ENCODE measurements around the gene KCNK15.
"Not testable (repeated sequence)": the region's sequence is repeated elsewhere in the genome, so short reads cannot be mapped to it uniquely, and the experiment has no call there.

KCNK15 gene

DNA sequence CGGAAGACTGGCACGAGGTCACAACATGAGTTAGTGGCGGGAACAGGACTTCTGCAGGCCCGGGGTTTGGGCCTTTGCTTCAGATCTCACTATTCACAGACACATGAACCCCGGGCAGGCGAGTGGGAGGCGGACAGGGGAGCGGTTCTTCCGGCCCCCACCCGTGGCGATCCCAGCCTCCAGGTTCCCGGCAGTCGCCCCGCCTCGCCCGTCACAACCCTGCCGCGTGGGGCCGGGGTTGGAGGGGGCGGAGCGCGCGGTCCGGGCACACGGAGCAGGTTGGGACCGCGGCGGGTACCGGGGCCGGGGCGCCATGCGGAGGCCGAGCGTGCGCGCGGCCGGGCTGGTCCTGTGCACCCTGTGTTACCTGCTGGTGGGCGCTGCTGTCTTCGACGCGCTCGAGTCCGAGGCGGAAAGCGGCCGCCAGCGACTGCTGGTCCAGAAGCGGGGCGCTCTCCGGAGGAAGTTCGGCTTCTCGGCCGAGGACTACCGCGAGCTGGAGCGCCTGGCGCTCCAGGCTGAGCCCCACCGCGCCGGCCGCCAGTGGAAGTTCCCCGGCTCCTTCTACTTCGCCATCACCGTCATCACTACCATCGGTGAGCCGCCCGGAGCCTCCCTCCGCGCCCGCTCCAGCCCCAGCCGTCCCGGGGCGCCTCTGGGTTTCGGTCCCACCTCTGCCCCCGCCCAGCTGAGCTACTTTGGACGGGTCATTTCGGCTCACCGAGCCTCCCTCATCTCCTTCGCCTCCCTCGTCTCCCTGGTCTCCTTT is at the start of gene KCNK15:
Gene KCNK15 (plus strand): TSS at position 268 of the 769 bp plus-strand sequence. CDS start 46 bp downstream, at position 314.
- DNase-seq (ENCODE audit: low read depth) = no peak

DNA sequence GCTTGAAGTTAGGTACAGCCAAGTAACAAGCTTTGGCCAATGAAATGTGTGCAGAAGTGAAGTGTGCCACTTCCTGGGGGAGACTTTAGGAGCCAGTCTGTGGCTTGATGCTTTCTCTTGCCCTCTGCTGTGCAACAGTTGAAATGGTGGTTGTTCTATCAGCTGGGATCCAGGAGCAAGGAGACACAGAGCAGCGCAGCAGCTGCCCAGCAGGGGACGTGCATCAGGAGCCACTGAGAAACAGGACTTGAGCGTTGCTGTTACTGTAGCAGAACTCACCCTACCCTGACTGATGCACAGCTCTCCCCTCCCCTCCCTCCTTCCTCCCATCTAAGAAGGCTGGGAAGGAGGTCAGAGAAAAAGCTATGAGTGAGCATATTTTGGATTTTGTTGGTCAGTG is 49.4 kb upstream of the KCNK15 start:
- DNase-seq (ENCODE audit: low read depth) = no peak

DNA sequence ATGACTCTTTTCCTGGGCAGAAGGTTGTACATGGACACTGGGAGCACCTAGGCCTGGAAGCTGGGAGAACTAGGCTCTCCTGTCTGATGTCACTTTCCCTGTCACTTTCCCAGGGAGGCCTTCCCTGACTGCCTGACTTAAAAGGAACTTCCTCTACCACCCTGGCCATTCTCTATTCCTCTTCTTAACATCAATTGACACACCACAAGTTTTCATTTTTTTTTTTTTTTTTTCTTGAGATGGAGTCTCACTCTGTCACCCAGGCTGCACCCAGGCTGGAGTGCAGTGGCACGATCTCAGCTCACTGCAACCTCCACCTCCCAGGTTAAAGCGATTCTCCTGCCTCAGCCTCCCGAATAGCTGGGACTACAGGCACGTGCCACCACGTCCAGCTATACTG is 48.6 kb upstream of the KCNK15 start:
- not testable (repeated sequence) for DNase-seq (ENCODE audit: low read depth)

DNA sequence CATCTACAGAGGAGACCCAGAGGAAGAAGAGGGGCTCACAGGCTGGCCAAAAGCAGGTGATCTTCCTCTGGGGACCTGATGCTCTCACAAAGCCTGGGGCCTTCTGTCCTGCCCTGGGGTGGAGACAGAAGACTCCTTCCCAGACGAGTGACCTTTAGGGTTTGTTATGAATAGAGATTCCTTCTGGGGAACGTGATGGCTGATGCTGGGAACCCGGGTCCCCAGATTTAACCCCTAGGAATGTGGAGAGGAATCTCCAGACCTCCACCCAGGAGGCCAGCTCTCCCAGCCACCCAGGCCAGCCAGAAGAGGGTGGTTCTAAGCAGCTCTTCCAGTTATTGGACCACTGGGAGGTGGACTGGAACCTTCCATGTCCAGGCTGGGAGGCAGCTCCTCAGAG is 47.3 kb upstream of the KCNK15 start:
- DNase-seq (ENCODE audit: low read depth) = no peak

DNA sequence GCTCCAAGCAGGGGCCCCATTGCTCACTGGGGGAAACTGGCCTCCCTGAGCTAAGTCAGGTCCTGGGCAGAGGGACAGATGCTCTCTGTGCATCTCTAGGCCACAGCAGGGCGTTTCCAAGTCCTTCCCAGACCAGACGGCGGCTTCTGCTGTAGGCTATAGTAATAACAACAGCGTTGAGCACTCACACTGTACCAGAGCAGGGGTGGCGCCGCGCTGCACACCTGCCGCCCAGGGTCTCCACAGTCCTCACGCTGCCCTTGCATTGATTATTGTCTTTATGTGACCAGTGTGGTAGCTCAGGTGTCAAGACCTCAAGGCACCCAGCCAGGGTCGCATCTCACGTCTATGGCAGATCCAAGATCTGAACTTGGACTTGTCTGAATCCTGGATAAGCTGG is 45.4 kb upstream of the KCNK15 start:
- no peak for DNase-seq (ENCODE audit: low read depth)

DNA sequence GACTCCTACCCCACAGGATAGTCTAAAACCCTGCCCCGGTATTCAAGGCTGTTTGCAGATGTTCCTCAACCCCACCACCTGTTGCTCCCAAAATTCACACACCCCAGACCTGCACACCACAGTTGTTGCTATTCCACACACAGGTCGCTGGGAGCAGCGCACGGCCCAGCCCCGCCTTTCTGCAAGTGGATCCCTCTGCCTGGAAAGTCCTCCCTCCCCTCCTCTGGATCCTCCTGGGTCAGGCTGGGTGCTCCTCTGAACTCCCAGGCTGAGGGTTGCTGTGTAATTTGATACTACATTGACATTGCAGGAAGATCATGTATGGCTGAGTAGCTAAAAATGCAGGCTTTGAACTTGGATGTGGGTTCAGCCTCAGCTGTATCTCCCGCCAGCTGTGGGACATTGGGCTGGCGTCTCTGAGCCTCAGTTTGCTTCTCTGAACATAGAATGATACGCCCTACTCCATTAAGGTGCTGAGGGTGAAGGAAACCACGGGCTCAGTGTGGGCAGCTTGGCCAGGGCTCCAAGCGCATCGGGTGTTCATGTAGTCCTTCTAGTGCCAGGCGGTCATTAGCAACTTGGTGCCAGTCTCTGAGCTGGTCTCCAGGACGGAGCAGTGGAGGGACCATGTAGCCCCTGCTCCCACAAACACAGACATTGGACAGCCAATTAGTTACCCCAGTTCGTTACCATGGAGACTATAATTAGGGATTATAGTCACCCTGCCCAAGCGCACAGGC is 44.4 kb upstream of the KCNK15 start:
- DNase-seq (ENCODE audit: low read depth) = peak; percentile 58

DNA sequence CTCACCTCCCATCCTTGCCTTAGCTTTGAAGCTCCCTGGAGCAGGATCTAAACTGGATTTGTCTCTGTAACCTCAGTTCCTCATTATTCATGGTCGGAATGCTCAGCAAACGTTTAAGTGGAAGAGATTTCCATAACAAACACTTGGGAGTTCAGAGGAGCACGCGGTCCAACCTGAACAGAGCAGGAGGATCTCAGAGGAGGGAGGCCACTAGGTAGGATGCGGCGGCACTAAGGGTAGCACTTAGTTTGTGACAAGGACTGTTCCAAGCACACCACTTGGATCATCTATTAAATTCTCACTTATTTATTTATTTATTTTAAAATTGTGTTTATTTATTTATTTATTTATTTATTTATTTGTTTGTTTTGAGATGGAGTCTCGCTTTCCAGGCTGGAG is 43.8 kb upstream of the KCNK15 start:
- no peak for DNase-seq (ENCODE audit: low read depth)

DNA sequence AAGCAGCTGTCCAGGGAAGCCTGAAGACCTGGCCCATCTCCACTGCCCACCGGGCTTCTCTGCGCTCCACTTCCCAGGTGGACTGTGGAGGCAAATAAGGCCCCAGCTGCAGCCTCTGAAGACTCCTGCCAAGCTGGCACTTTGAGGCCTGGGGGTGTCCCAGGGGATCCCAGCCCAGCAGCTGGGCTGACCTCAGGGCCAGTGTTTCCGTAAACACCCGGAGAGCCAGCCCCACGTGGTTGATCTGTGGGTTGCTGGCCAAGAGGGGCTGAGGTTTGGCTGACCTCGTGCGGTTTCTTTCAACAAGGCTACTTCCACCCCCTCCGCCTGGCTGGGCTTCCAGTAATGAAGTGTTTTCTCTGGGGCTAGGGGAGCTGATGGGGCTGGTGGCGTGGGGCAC is 42.9 kb upstream of the KCNK15 start:
- DNase-seq (ENCODE audit: low read depth) = peak; percentile 93

DNA sequence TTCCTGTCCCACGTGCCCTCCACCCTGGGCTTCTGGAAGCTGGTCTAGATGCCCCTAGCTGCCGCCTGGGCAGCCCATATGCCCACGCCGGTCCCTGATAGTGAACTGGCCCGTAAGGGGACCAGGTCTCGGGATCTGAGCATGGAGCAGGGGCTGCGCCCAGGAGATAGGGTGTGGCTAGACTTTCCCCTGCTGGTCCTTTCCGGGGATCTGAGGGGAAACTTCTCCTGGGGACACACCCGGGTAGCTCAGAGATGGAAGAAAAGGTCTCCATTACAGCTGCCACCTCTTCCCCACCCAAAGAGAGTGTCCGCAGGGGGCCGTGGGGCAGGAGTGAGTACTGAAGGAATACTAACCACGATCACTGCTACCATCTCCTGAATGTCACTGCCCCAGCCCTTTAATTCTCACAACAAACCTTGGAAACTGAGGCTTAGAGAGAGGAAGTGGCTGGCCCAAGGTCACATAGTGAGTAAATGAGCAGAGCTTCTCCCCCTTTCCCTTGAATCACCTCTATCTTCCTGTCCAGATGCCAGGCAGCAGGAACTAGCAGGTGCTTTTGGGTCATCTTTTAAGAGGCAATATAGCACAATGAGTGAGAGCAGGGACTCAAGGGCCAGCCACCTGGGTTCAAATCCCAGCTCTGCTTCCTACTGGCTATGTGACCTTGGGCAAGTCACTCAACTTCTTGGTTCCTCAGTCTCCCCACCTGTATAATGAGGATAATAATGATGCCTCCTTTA is 42.3 kb upstream of the KCNK15 start:
- no peak for DNase-seq (ENCODE audit: low read depth)

DNA sequence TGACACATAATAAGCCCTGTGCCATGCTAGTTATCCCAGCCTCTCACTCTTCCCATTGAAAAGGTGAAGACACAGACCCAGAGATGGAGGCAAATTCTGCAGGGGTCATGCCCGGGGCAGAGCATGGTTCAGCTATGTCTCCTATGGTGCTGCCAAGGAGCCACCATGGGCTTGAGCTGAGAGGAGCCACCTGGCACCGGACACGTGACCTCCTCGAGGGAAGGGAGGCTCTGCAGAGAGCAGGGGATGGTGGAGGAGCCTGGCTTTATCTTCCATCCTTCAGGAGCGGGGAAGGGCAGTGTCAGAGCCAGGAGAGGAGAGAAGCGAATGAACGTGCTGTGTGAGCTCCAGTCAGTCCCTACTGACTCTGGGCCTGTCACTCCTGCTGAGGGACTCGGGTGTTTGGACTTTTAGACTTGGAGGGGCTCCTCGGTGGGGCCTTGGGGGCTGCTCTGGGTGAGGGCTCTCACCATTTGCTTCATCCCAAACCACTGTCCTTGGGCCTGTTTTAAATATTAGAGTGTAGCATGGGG is 41.6 kb upstream of the KCNK15 start:
- no peak for DNase-seq (ENCODE audit: low read depth)

DNA sequence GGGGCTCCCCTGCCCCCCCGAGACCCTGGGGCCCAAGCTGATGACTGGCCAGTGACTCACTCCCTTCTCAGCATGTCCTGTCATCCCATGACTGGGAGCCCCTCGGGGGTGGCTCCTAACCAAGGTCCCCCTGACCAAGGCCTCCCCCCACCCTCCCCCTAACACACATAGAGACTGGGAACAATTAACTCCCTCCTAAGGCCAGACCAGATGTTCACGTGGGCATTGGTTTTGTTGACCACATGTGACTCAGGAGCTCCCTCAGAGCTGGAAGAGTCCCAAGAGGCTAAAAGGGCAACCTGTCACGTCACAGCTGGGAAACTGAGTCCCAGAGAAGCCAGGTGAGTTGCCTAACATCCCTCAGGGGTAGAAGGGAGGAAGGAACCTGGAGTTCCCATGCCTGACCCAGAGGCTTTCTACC is 41.1 kb upstream of the KCNK15 start:
- DNase-seq (ENCODE audit: low read depth) = peak; percentile 70

DNA sequence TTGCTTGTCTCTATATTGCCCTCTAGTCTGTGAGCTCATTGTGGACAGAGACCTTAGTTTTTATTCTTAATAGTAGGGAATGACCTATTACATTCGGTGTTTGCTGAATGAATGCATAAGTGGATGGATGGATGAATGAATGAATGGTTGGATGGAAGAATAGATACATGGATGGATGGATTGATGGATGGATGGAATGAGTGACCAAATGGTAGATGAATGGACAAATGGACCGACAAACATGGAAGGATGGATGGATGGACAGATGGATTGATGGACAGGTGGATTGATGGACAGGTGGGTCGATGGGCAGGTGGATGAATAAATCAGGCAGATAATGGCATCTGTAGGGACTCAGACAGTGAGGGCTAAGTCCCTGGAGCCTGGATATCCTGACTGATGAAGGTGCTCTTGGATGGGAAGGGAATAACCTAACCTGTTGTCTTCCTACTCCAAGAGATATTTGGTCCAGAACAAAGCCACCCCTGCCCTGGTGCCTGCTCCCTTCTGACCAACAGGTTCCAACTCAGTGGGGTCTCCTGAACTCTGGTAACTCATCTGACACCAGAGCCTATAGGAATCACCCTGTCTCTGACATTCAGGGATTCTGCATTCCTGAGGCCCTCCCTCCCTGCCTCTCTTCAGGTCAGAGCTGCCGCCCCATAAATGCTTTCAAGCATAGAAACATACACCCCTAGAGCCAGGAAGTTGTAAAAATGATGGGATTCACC is 40.1 kb upstream of the KCNK15 start:
- DNase-seq (ENCODE audit: low read depth) = no peak

DNA sequence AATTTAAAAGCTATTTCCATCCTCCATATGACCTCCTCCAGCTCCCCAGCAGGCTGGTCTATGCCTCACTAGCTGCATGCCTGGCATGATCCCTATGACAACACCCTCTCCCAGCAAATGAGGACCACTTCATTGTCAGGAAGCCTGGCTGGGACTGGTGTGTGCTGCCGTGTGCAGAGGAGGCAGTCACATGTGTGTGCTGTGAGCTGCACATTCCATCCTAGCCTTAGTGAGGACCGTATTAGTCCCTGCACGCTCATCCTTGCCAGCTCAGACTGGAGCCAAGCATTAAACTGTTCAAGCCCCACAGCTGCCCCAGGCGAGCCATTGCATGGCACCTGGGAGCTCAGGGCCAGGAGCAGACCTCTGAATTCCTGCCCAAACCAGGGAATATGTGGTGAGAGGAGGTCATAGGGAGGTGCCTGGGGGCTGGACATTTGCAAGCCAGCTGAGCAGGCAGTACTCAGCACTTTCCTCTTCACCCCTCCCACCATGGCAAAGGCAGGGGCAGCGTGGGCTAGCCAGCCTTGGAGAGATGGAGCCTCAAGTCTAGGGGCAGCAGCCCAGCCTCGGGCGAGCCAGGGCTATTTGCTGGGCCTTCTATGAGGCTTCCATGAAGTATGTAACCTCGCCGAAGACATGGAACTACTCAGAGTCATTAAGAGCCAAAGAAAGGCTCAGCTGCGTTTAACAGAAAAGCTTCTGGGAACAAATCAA is 39.2 kb upstream of the KCNK15 start:
- no peak for DNase-seq (ENCODE audit: low read depth)

DNA sequence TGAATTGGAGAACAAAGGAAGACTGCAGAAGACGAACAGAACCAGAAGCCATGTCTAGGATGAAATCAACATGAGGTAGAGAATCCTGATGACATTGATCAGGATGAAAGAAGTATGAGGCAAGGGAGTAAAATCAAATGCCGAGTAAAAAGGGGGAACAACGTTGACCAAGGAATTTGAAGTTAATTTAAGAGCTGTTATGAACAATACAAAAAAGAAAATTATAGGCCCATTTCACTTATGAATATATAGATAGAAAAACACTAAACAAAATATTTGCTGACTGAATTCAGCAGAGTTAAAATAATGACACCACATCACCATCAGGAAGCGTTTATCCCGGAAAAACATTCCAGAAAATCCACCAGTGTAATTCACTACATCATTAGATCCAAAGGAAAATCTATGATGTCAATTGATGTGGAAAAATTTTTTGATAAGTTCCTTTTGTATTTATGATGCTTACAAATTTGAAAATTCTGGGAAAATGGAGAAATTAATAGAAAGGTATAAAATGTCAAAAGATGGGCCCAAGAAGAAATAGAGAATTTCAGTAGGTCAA is 38.6 kb upstream of the KCNK15 start:
- no peak for DNase-seq (ENCODE audit: low read depth)

DNA sequence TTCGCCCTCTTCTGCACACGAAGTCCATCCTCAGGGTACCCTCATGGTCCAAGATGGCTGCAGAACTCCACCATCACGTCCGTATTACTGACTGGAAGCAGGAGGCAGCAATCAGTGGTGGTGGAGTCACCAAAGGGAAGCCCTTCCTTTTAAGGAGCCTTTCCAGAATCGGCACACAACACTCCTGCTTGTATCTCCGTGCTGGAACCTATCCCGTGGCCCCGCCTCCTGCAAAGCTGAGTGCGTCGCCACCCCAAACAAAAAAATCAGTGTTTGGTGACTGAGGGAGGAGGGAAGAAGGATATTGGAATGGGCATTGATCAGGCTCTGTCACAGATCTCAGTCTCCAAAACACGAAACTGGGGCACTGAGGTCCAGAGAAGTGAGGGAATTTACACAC is 36.3 kb upstream of the KCNK15 start:
- no peak for DNase-seq (ENCODE audit: low read depth)

DNA sequence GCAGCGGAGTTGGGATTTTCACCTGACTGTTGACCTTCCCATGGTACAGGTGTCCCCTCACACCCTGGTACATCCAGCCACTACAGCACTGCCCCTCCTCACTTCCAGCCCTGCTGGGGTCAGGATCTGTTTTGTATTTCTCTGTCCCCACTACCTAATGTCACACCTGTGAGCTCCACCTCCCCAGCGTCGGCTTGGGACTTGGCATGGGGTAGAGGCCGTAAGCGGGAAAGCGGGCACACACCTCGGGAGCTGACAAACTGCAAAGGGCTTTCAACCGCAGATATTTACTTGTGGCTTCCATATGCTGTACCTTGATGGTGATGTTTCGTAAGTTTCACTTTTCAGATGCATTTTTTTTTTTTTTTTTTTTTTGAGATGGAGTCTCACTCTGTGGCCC is 35.9 kb upstream of the KCNK15 start:
- no peak for DNase-seq (ENCODE audit: low read depth)

DNA sequence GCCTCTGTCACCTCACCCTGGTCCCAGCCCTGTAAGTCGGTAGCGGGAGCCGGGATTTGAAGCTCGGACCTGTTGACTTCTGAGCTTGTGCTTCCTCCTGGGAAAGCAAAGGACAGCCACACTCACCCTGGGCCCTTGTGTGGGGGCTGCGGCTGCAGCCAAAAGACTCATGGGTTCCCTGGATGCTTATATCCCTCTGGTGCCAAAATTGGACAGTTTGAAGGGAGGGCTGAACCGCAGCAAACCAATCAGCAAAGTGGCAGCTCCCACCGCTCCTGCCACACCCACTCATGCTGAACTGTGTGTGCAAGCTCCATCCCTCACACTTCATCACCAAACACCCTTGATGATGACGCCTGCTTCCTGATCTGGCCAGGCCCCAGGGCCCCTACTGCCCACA is 34.4 kb upstream of the KCNK15 start:
- DNase-seq (ENCODE audit: low read depth) = peak; percentile 43

DNA sequence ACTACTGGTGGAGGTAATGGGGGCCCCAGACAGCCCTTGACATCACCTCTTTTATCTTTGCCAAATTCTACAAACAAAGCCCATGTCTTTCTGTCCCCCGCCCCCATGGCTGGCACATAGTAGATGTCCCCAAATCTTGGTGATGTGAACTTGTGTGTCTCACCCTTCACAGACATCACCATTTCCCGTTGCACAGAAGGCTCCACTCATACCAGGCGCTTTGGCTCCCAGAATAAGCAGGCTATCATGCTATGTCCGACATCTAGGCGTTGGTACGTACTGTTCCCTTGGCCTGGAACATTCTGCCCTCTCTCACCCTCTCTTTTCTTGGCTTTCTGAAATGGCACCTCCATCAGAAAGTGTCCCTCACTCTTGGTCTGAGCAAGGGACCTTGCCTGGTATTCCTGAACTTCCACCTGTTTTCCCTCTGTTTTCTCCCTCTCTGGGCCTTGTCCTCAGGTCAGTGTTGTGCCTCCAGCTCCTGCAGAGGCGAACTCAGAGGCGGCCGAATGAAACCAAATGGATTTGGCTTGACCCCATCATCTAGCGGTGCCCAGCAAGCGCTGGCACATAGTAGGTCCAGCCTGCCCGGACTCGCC is 31.5 kb upstream of the KCNK15 start:
- DNase-seq (ENCODE audit: low read depth) = no peak

DNA sequence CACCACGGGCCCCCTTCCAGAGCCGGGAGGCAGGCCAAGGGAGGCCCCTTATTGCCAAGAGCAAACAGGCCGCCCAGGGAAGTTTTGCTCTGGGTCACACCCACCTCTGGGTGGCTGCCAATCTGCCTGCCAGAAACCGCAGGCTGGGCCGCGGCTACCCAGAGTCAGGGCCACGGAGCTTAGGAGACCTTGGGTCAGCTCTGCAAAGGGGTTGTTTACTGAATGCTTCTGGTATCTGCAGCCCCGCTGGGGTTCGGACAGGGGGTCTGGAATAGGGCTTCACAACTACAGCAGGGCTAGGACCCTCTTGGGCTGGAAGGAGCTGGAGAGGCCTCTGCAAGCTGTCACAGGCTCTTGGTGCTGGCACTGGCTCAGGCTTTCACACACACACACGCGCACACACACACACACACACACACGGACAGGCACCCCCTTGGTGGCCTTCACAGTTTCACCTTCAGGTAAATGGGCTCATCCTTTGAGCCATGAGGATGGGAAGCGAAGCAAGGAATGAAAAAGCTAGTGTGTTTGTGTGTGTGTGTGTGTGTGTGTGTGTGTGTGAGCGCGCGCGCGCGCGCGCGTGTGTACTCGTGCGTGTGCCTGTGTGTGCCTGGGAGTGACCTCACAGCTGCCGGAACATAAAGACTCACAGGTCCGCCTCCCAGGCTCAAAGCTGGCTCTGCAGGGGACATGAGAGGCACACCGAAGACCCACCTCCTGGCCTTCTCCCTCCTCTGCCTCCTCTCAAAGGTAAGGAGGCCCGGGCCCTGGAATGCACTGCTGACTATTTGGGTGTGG is 30.8 kb upstream of the KCNK15 start, which contains the start of gene CCN5:
Gene CCN5 (plus strand): TSS at position 669 of the 798 bp plus-strand sequence. CDS start 22 bp downstream, at position 691.
- DNase-seq (ENCODE audit: low read depth) = peak; percentile 88
